ENCODE measurements around the gene C20orf204. TPM values are rescaled to one million over a fixed set of nuclear protein-coding genes. Genes with fewer than 3 reads are reported as not detected.

C20orf204 gene
- total and polyA plus RNA-seq, 10 of the 15 experiments (the other 5 are each of a cell fraction or from before 2014, with no cell fraction given): 0.24 to 56.0 (median 12.4) TPM

GRCh38 chr20:64062276-64062595 lies 26.3 kb downstream of the C20orf204 start (continued):
- TF ChIP-seq IRF4 (IDR thresholded peaks at IDR 0.05; ENCODE audit: low read depth, low read length): no peak
- no peak for TF ChIP-seq RELB (IDR thresholded peaks at IDR 0.05; ENCODE audit: low read depth)
- TF ChIP-seq DPF2 (IDR thresholded peaks at IDR 0.05): no peak
- no peak for TF ChIP-seq EED (IDR thresholded peaks at IDR 0.05; ENCODE audit: low read depth)
- no peak for TF ChIP-seq ZBED1 (IDR thresholded peaks at IDR 0.05; ENCODE audit: borderline replicate concordance)

GRCh38 chr20:64062596-64063388 lies 26.8 kb downstream of the C20orf204 start, which contains the start of gene TCEA2:
Gene TCEA2 (plus strand): TSS chr20:64063198. CDS start chr20:64063313, 115 bp downstream.
- Histone ChIP-seq H3K36me3 (ENCODE audit: control insufficient read depth in 2 of 2, insufficient read depth in 2 of 2, low read length in 1 of 2) (no peaks in the 10 kb centered on the region), H4K20me1 (ENCODE audit: control insufficient read depth, insufficient read depth) (no peaks in the 10 kb centered on the region), H3K27ac (ENCODE audit: control insufficient read depth, insufficient read depth) (peak within 1 kb of the TSS; percentile 56), H3K4me1 (ENCODE audit: control insufficient read depth, insufficient read depth, low read length) (peaks cover 41% of the 10 kb centered on the region), H3K9ac (ENCODE audit: control insufficient read depth, insufficient read depth, low read length) (peak within 1 kb of the TSS; percentile 88), H3K79me2 (ENCODE audit: control insufficient read depth, insufficient read depth, low read length) (no peaks in the 10 kb centered on the region; the same call in 1 of the 2 replicates), H3K4me2 (ENCODE audit: control insufficient read depth, insufficient read depth) (peak within 1 kb of the TSS; percentile 92), H3K9me3 (replicated peaks; ENCODE audit: control insufficient read depth, insufficient read depth, low read length) (no peaks in the 10 kb centered on the region), H3K4me3 (peak within 1 kb of the TSS; percentile 74), H3K27me3 (replicated peaks in 1 of 2; ENCODE audit: control insufficient read depth in 2 of 2, insufficient read depth in 2 of 2, low read length in 1 of 2) (no peaks in the 10 kb centered on the region), H2AFZ (ENCODE audit: control insufficient read depth, low read depth, low read length) (peak within 1 kb of the TSS; percentile 87)
- ATAC-seq: peak; percentile 85
- in situ Hi-C loops (cut with MboI): no loop called here
- peak; percentile 93 for FAIRE-seq
- RAD21 ChIA-PET (ENCODE audit: unreplicated experiment): interaction anchor here (1.0 to 2.3 kb wide), 8 partner anchors 16 to 525 kb away, joined by 3 to 8 read pairs (median 4); partner anchors contain the start of genes OPRL1, PTK6, RGS19 and TPD52L2
- SMC1A ChIA-PET (ENCODE audit: uncharacterized antibody, unreplicated experiment): interaction anchor here (0.8 to 2.1 kb wide), 5 partner anchors 9 to 83 kb away, joined by 3 to 8 read pairs (median 4); partner anchors contain the start of genes RGS19 and SAMD10
- intact Hi-C loops (cut with micrococcal nuclease; ENCODE audit: unreplicated experiment): loop anchor here (2.0 kb wide), 1 partner anchor 16 kb away; the partner anchor contains the start of gene RGS19
- no TSS peak for BruUV-seq (replicated peaks)
- no peak for DNase-seq (ENCODE audit: low read depth, low spot score)
- POLR2A ChIA-PET: interaction anchor here (0.9 to 2.6 kb wide), 6 partner anchors 9 to 107 kb away, joined by 3 to 11 read pairs (median 5); partner anchors contain the start of gene UCKL1
- WGBS (ENCODE audit: insufficient coverage, insufficient replicate concordance, low lambda C conversion rate, missing lambda C conversion rate): 13% methylated on average over 85 of the region's 85 CpGs
- CTCF ChIA-PET: interaction anchor here (0.8 to 1.1 kb wide), 4 partner anchors 22 to 151 kb away, joined by 3 to 7 read pairs (median 3); partner anchors contain the start of gene PRPF6
- TF ChIP-seq ZNF622 (IDR thresholded peaks at IDR 0.05): no peak
- no peak for TF ChIP-seq FOXK2 (IDR thresholded peaks at IDR 0.05)
- TF ChIP-seq NR2F1 (conservative IDR thresholded peaks at IDR 0.05): peak; percentile 64; the same call in 1 of the 2 replicates
- peak; percentile 93 for TF ChIP-seq NR2C1 (IDR thresholded peaks at IDR 0.05)
- TF ChIP-seq ZZZ3 (IDR thresholded peaks at IDR 0.05; ENCODE audit: control insufficient read depth, insufficient read length, low read depth): no peak
- 0 out of 2 replicates have a peak, but pooled peaks have one; percentile 14 for TF ChIP-seq RELB (IDR thresholded peaks at IDR 0.05; ENCODE audit: low read depth)
- peak; percentile 88; the same call in 1 of the 2 replicates for TF ChIP-seq STAT1 (conservative IDR thresholded peaks at IDR 0.05)
- TF ChIP-seq BCL3 (IDR thresholded peaks at IDR 0.05; ENCODE audit: borderline replicate concordance, insufficient read depth, low read depth, low read length, poor library complexity, severe bottlenecking): no peak
- no peak for TF ChIP-seq PKNOX1 (IDR thresholded peaks at IDR 0.05)
- TF ChIP-seq SREBF1 (IDR thresholded peaks at IDR 0.05; ENCODE audit: low read length): peak; percentile 92
- TF ChIP-seq MYC (IDR thresholded peaks at IDR 0.05; ENCODE audit: insufficient read depth, insufficient read length, insufficient replicate concordance, low read length, severe bottlenecking): no peak

Measured in GM12878 (cell line).